Right renal pelvis (tissue), 4 donors: ENCODE measurements around the gene GRM7. TPM values are rescaled to one million over a fixed set of nuclear protein-coding genes. Genes with fewer than 3 reads are reported as not detected.

Source experiments
- DNase-seq, 4 donors: peaks; one replicate each; pipeline ENCODE4 v3.0.0-alpha.2; 2013; ENCODE audit warnings: low read depth in 4 of 4, low spot score in 3 of 4, missing footprints in 1 of 4
- polyA plus RNA-seq, 4 donors: library from polyadenylated mRNA; unstranded; fragments of 120-200 nt; gene quantifications; one replicate each; pipeline ENCODE4 v1.2.1, GENCODE V29; 2013; ENCODE audit not compliant: insufficient read length in 4 of 4

GRM7 gene
- polyA plus RNA-seq, 4 donors = 1.6 to 3.2 (median 2.2) TPM

- DNase-seq = no peak
Measured at GRCh38 chr3:7290077-7290825, 429.3 kb downstream of the GRM7 start.

DNA sequence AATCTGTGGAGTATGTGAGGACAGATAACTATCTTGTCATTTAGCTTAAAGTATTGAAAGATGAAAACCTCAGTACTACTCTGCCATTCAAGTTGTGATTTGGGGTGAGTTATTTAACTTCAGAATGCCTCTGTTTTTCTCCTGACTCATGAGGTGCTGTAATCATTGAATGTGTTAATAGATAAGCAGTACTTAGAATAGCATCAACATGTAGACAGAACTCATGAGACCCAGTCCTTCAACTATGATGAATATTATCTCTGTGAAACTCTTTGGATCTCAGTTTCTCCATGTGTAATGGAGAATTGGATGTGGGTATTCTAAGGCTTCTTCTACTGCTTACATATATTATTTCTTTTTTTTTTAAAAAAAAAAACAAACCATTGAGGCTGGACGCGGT lies 431.4 kb downstream of the GRM7 start:
- no peak for DNase-seq

GRCh38 chr3:7293286-7293685 lies 432.4 kb downstream of the GRM7 start:
- DNase-seq = no peak

DNA sequence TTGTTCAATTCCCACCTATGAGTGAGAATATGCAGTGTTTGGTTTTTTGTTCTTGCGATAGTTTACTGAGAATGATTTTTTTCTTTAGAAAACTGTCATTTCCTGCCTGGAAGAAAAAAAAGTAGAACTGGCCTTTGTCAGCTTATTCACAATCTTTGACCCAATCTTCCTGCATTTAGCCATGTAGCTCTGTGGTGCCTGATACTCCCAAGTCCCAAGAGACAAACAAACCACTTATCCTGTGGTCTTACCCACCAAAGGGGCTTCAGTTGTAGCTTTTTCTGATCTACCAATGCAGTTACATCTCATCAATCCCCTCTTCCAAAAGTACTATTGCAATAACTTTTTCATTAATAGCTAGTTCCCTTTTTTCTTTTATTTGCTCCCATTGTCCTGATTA lies 444.6 kb downstream of the GRM7 start:
- DNase-seq = no peak

GRCh38 chr3:7306901-7307300 lies 446.0 kb downstream of the GRM7 start:
- DNase-seq = no peak

- no peak for DNase-seq
Measured at GRCh38 chr3:7307410-7307809, 446.5 kb downstream of the GRM7 start.

- peak; percentile 5 to 17 (median 8) for DNase-seq
Measured at GRCh38 chr3:7309641-7310102, 448.8 kb downstream of the GRM7 start.

DNA sequence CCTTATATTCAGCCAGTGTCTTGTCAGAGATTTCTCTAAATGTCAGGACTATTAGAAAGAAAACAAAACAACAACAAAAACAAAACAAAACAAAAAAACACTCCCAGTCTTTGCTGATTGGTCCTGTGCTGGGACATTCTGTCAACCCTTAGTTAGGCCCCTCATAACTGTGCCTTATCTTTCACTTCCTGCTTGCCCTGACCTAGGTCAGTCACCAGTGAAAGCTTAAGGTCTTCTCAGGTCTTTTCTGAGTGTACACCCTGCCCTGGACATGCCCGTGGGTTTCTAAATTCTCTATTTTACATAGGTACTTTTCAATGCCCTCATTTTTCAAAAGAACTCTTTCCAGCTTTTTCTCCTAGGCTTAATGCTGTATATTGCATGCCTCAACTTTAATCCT lies 454.1 kb downstream of the GRM7 start:
- no peak for DNase-seq

GRCh38 chr3:7322957-7323669 lies 462.2 kb downstream of the GRM7 start:
- DNase-seq = peak in 1 of 4 donors; percentile 12

DNA sequence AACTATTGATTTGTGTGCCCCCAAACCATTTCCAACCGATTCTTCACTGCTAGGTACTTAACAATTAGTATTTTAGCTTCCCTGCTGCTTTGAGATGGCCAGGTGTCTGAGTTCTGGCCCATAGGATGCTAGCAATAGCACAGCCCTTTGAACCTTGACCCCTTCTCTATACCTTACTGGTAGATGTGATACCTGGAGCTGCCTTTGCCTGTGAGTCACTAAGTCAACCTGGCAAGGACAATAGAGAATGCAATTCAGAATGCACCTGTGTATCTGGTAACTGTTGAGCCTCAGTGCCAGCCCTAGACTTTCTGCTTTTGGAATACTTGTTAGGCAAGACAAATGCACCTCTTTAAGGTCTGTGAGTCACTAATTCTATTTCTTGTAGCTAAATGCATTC lies 467.4 kb downstream of the GRM7 start:
- no peak for DNase-seq

DNA sequence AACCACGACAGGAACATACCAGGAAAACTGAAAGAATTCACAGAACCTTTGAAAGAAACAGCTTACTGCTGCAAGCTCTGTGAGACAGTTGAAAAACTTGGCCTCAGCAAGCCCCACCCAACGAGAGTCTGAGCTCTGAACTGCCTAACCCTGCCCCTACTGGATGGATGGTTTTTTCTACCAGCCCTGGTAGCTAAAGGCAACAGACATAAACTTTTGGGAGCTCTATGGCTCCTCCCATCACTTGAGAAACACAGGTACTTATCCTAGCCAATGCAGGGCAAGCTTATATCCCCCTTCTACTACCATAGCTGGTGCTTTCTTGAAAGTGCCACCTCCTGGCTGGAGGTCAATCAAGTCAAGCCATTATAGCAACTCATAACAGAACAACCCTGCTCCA lies 471.8 kb downstream of the GRM7 start:
- no peak for DNase-seq

DNA sequence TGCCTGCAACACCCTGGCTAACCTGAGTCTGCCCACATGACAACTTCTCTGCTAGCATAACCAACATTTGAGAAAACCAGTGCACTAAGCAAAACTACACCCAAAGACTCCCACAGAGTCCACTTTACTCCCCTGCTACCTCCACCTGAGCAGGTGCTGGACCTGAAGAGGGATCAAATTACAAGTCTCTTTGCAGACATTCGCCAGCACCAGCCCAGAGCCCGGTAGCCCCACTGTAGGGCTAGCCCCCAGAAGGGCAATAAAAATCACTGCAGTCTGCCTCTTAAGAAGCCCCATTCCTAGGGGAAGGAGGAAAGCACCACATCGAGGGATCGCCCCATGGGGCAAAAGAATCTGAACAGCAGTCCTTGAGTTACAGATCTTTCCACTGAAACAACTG lies 472.2 kb downstream of the GRM7 start:
- no peak for DNase-seq

GRCh38 chr3:7340795-7341194 lies 479.9 kb downstream of the GRM7 start:
- DNase-seq = no peak

DNA sequence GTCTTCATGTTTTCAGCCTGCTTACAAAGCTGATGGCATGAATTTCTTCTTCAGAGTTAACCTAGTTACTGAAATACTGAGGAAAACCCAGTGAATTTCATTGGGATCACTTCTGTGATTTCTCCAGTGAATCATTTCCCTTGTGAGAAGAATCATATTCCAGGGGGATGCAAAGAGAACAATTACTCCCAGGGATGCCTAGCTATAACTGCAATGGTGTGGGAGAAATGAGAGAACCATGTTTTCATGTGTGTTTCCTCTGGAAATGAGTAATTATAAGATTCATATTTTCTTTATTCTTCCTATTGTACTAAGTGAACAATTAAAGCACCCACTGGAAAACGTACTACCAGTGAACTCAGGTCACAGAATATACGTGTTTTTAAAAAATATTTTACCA lies 485.4 kb downstream of the GRM7 start:
- no peak for DNase-seq

DNA sequence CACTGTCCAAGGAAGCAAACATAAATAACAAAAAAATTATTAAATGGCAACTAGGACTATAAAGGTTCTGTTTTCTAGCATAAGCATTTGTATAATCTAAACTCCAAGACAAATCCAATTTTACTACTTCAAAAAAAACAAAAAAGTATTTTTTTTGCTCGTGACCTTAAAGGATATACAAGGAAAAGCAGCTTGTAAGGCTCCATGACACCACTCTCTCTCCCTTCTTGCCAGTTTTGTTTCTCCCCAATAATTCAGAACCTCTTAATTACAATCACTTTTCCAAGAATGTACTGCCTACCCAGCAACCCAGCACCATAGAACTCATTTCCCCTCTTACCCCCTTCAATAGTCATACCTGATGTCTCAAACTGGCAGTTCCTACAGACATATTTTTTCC lies 496.2 kb downstream of the GRM7 start:
- no peak for DNase-seq

- no peak for DNase-seq
Measured at GRCh38 chr3:7367968-7368367, 507.1 kb downstream of the GRM7 start.

GRCh38 chr3:7368597-7368996 lies 507.7 kb downstream of the GRM7 start:
- no peak for DNase-seq

- DNase-seq = no peak
Measured at GRCh38 chr3:7371693-7372572, 511.0 kb downstream of the GRM7 start.

DNA sequence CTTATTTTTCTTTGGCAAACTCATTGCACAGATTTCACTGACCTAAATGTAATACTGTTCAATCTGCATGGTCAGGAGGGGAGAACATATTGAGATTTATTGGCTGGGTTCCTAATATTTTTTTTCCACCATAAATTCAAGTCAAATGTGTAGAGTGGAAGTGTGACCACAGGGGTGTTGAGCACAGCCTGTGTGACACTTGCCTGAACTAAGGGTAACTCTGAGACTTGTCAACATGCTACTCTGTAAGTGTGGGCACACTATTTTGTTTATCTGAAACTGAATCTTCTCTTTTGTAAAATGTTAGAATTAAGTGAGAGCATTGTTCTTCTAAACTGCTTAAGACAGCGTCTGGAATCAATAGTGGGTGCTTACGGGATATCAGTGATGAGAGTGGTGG lies 516.2 kb downstream of the GRM7 start:
- no peak for DNase-seq

GRCh38 chr3:7381741-7382140 lies 520.8 kb downstream of the GRM7 start:
- no peak for DNase-seq
